B cell (primary cell): ENCODE results near the gene SLC18A3. TPM values are rescaled to one million over a fixed set of nuclear protein-coding genes. Genes with fewer than 3 reads are reported as not detected.

ENCODE experiments used
- ATAC-seq: fragments of 200-7000 bp; cut with Tn5 transposase; one replicate; pipeline ENCODE4 v1.10.0; 2021; ENCODE audit warnings: low read depth, mild to moderate bottlenecking, moderate number of reproducible peaks, moderate library complexity
- CTCF ChIA-PET: fragments of 350-600 bp; sonication (Branson Sonifier 250); formaldehyde crosslinking; loops from one replicate; lab custom pipeline; 2021; ENCODE audit warnings: antibody characterized with exemption, inconsistent platforms; lab: Charles Lee
- POLR2A ChIA-PET: fragments of 350-600 bp; sonication (Branson Sonifier 250); formaldehyde crosslinking; loops from one replicate; lab custom pipeline; 2021; ENCODE audit warnings: antibody characterized with exemption; lab: Charles Lee
- DNase-seq: peaks from one replicate; pipeline ENCODE4 v3.0.0; 2013
- H2AFZ ChIP-seq: 2 replicates; pipeline ENCODE4 v1.6.1; 2012; ENCODE audit warnings: mild to moderate bottlenecking, low read depth, low read length; ENCODE audit not compliant: insufficient read depth, poor library complexity, severe bottlenecking
- H3K27ac ChIP-seq, 2 donors: 1 replicate in 1 of 2; 2 replicates in 1 of 2; pipeline ENCODE4 v1.5.1; 2012 to 2013; ENCODE audit warnings: low read length in 2 of 2, mild to moderate bottlenecking in 2 of 2, moderate library complexity in 1 of 2
- H3K27me3 ChIP-seq, 4 experiments: fragments of 200-600 bp in 1 of 4; sonication (generic) in 1 of 4; replicated peaks in 1 of 4; 1 replicate in 2 of 4; 2 replicates in 2 of 4; pipeline versions ENCODE4 v1.6.1 to v1.7.0; 2013 to 2016; ENCODE audit warnings: low read length in 3 of 4, mild to moderate bottlenecking in 2 of 4, mixed read lengths in 1 of 4, moderate library complexity in 1 of 4; ENCODE audit not compliant: insufficient read depth in 4 of 4, control insufficient read depth in 3 of 4; ENCODE audit errors: control extremely low read depth in 1 of 4
- H3K36me3 ChIP-seq, 2 experiments: replicated peaks in 1 of 2; 1 replicate in 1 of 2; 2 replicates in 1 of 2; pipeline versions ENCODE4 v1.6.1 to v1.7.1; 2013; ENCODE audit warnings: low read length in 1 of 2; ENCODE audit not compliant: insufficient read depth in 2 of 2, control insufficient read depth in 1 of 2; ENCODE audit errors: control extremely low read depth in 1 of 2, extremely low read depth in 1 of 2
- H3K4me1 ChIP-seq, 2 donors: fragments of 200-600 bp in 1 of 2; sonication (generic) in 1 of 2; 1 replicate in 1 of 2; 2 replicates in 1 of 2; pipeline versions ENCODE4 v1.5.1 to v1.6.1; 2013 to 2017; ENCODE audit warnings: low read length in 2 of 2; ENCODE audit not compliant: control insufficient read depth in 2 of 2, insufficient read depth in 2 of 2
- H3K4me2 ChIP-seq: replicated peaks from 2 replicates; pipeline ENCODE3; 2012; ENCODE audit warnings: mild to moderate bottlenecking, low read depth, low read length; ENCODE audit not compliant: poor library complexity, severe bottlenecking
- H3K4me3 ChIP-seq, 5 experiments: fragments of 200-600 bp in 1 of 5; sonication (generic) in 1 of 5; 1 replicate in 3 of 5; 2 replicates in 2 of 5; pipeline versions ENCODE4 v1.5.1 to v1.7.0; 2011 to 2016; ENCODE audit warnings: low read length in 4 of 5, mild to moderate bottlenecking in 4 of 5, low read depth in 2 of 5, control low read depth in 1 of 5, moderate library complexity in 1 of 5; ENCODE audit not compliant: insufficient read depth in 1 of 5; ENCODE audit errors: control extremely low read depth in 1 of 5, extremely low read depth in 1 of 5
- H3K79me2 ChIP-seq: fragments of 200-600 bp; sonication (generic); one replicate; pipeline ENCODE4 v1.6.0; 2016; ENCODE audit warnings: low read length; ENCODE audit not compliant: control insufficient read depth, insufficient read depth
- H3K9ac ChIP-seq: fragments of 200-600 bp; sonication (generic); 2 replicates; pipeline ENCODE4 v1.6.1; 2017; ENCODE audit warnings: mild to moderate bottlenecking, low read length, moderate library complexity
- H3K9me3 ChIP-seq, 3 donors: one replicate each; pipeline versions ENCODE4 v1.6.1 to v1.7.1; 2013; ENCODE audit warnings: low read length in 2 of 3; ENCODE audit not compliant: control insufficient read depth in 2 of 3, insufficient read depth in 1 of 3; ENCODE audit errors: control extremely low read depth in 1 of 3
- H4K20me1 ChIP-seq: 2 replicates; pipeline ENCODE4 v1.6.0; 2012; ENCODE audit warnings: mild to moderate bottlenecking, low read length; ENCODE audit not compliant: insufficient read depth, control insufficient read depth, poor library complexity, severe bottlenecking
- H3K27ac Mint-ChIP-seq: one replicate; pipeline ENCODE4 v1.8.0; 2021; ENCODE audit warnings: mixed read lengths
- H3K27me3 Mint-ChIP-seq: one replicate; pipeline ENCODE4 v1.8.0; 2021; ENCODE audit warnings: mixed read lengths
- H3K4me1 Mint-ChIP-seq: one replicate; pipeline ENCODE4 v1.8.0; 2021; ENCODE audit warnings: mixed read lengths
- H3K4me3 Mint-ChIP-seq: one replicate; pipeline ENCODE4 v1.8.0; 2021; ENCODE audit warnings: mixed read lengths
- H3K9me3 Mint-ChIP-seq: one replicate; pipeline ENCODE4 v1.8.0; 2022; ENCODE audit warnings: mixed read lengths; ENCODE audit not compliant: insufficient read depth
- EZH2 ChIP-seq: IDR thresholded peaks from 2 replicates; pipeline ENCODE4 v1.6.1; 2012; ENCODE audit warnings: borderline replicate concordance, low read depth, mild to moderate bottlenecking, moderate library complexity, low read length; ENCODE audit not compliant: insufficient read depth, poor library complexity, severe bottlenecking
- WGBS: methylation state at CpG from one replicate; pipeline ENCODE4 v1.1.5; 2013; ENCODE audit warnings: missing lambda C conversion rate; ENCODE audit not compliant: insufficient coverage; 5-methylcytosine and 5-hydroxymethylcytosine counted together
- intact Hi-C: fragments of 100-400 bp; cut with micrococcal nuclease; formaldehyde crosslinking; loops from one replicate; pipeline ENCODE4 v1.10.0; 2022
- polyA plus RNA-seq: library from polyadenylated mRNA; depleted of rRNA; stranded (reverse); fragments of >200 nt; gene quantifications from 2 replicates; pipeline ENCODE4 v1.2.3, GENCODE V29; 2012
- total RNA-seq, 2 donors: library from RNA; stranded (reverse); fragments of 120-200 nt in 1 of 2; gene quantifications; 1 replicate in 1 of 2; 2 replicates in 1 of 2; pipeline versions ENCODE4 v1.2.3 to v1.2.4, GENCODE V29; 2013 to 2022
- TF ChIP-seq, protein P1 (sequence below): fragments of 200-600 bp; IDR thresholded peaks from one replicate; pipeline ENCODE4 v1.8.0; 2022; ENCODE audit warnings: antibody characterized with exemption, mild to moderate bottlenecking

The SLC18A3 gene
- total and polyA plus RNA-seq, 2 donors (not counting 1 experiment from before 2014, with no cell fraction given): not detected

DNA sequence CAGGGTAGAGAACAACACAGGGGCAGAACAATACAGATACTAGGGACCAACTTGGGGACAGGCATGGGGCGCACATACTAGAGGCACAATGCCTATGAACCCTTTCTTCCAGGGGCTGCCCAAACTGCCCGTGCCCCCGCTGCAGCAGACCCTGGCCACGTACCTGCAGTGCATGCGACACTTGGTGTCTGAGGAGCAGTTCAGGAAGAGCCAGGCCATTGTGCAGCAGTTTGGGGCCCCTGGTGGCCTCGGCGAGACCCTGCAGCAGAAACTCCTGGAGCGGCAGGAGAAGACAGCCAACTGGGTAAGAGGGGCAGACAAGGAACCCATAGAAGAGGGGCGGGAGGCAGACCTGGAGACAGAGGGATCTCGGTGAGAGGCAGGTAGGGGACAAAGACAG lies 9.5 kb downstream of the SLC18A3 start:
- H4K20me1 ChIP-seq: no peaks in the 10 kb centered on the region
- no peaks in the 10 kb centered on the region for H3K9me3 Mint-ChIP-seq
- no peak overlapping the region for H2AFZ ChIP-seq
- intact Hi-C loops: no loop called here
- ChIA-PET POLR2A (no interaction called here), CTCF (no interaction called here)
- no peaks in the 10 kb centered on the region for H3K79me2 ChIP-seq
- no peak overlapping the region for H3K27ac ChIP-seq
- ATAC-seq: no peak
- no peaks in the 10 kb centered on the region for H3K36me3 ChIP-seq
- H3K4me1 Mint-ChIP-seq: peaks cover 6% of the 10 kb centered on the region
- no peak for TF ChIP-seq EZH2
- TF ChIP-seq, protein P1, sequence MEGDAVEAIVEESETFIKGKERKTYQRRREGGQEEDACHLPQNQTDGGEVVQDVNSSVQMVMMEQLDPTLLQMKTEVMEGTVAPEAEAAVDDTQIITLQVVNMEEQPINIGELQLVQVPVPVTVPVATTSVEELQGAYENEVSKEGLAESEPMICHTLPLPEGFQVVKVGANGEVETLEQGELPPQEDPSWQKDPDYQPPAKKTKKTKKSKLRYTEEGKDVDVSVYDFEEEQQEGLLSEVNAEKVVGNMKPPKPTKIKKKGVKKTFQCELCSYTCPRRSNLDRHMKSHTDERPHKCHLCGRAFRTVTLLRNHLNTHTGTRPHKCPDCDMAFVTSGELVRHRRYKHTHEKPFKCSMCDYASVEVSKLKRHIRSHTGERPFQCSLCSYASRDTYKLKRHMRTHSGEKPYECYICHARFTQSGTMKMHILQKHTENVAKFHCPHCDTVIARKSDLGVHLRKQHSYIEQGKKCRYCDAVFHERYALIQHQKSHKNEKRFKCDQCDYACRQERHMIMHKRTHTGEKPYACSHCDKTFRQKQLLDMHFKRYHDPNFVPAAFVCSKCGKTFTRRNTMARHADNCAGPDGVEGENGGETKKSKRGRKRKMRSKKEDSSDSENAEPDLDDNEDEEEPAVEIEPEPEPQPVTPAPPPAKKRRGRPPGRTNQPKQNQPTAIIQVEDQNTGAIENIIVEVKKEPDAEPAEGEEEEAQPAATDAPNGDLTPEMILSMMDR: no peak
- H3K27ac Mint-ChIP-seq: no peak overlapping the region
- H3K27me3 Mint-ChIP-seq: peaks cover 63% of the 10 kb centered on the region
- no peak for DNase-seq
- peaks cover 0 to 28% (median 4%) of the 10 kb centered on the region in 4 experiments for H3K27me3 ChIP-seq
- peaks cover 0 to 4% (median 0%) of the 10 kb centered on the region in 3 donors for H3K9me3 ChIP-seq
- H3K4me2 ChIP-seq: no peak overlapping the region
- no peak overlapping the region for H3K4me3 ChIP-seq
- H3K4me3 Mint-ChIP-seq: no peak overlapping the region
- H3K4me1 ChIP-seq: peaks cover 0 to 1% of the 10 kb centered on the region in 2 donors
- WGBS: 74% methylated on average over 10 of the region's 10 CpGs
- no peak overlapping the region for H3K9ac ChIP-seq

DNA sequence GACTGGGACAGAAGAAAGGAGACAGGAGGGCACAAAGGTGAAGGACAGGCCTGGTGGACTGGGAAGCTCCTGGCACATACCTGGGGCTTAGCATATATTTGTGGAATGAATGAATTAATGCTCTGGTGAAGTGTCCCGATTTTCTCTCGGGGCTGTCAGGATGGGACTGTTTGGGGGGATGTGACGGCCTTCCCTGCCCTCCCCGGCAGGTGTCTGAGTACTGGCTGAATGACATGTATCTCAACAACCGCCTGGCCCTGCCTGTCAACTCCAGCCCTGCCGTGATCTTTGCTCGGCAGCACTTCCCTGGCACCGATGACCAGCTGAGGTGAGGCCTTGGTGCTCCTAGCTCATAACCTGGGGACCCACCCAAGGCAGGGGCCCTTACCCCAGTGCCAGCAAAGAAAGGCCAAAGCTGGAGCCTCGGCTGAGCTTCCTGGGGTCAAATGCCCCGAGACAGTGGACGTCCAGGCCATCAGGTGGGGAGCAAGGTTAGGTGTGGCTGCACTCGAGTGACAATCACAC lies 10.2 kb downstream of the SLC18A3 start:
- Mint-ChIP-seq H3K4me3 (no peak overlapping the region), H3K9me3 (no peaks in the 10 kb centered on the region), H3K4me1 (peaks cover 3% of the 10 kb centered on the region), H3K27ac (no peak overlapping the region), H3K27me3 (peaks cover 61% of the 10 kb centered on the region)
- no peak for ATAC-seq
- WGBS: 92% methylated on average over 8 of the region's 12 CpGs
- Histone ChIP-seq H3K9ac (no peak overlapping the region), H2AFZ (no peak overlapping the region), H3K27ac (no peak overlapping the region), H4K20me1 (no peaks in the 10 kb centered on the region), H3K4me3 (no peak overlapping the region), H3K9me3 (peaks cover 0 to under 1% (median 0%) of the 10 kb centered on the region in 3 donors), H3K4me1 (no peaks in the 10 kb centered on the region), H3K27me3 (peaks cover 0 to 20% (median 4%) of the 10 kb centered on the region in 4 experiments), H3K4me2 (no peak overlapping the region), H3K36me3 (no peaks in the 10 kb centered on the region), H3K79me2 (no peaks in the 10 kb centered on the region)
- CTCF ChIA-PET: no interaction called here
- TF ChIP-seq, protein P1: no peak
- no peak for TF ChIP-seq EZH2
- intact Hi-C loops: no loop called here
- POLR2A ChIA-PET: no interaction called here
- no peak for DNase-seq
